OCI-LY7 (cell line): ENCODE results near the gene RRAD. TPM values are rescaled to one million over a fixed set of nuclear protein-coding genes. Genes with fewer than 3 reads are reported as not detected.

Experiments
- BruUV-seq: library from RNA; stranded (reverse); fragments of 400-500 nt; replicated peaks from 2 replicates; lab custom pipeline; 2021; lab: Mats Ljungman, UMichigan
- CTCF ChIA-PET: fragments of 300-600 bp; sonication (Branson Sonifier 250); formaldehyde crosslinking; loops from one replicate; lab custom pipeline; 2022; ENCODE audit warnings: antibody characterized with exemption; ENCODE audit not compliant: unreplicated experiment; lab: Charles Lee
- POLR2A ChIA-PET: fragments of 300-600 bp; sonication (Branson Sonifier 250); formaldehyde crosslinking; loops from one replicate; lab custom pipeline; 2022; ENCODE audit warnings: antibody characterized with exemption; lab: Charles Lee
- DNase-seq: peaks from one replicate; pipeline ENCODE4 v3.0.0-alpha.2; 2015; ENCODE audit warnings: low spot score
- H2AFZ ChIP-seq: fragments of 200-600 bp; sonication (generic), shearing (Covaris generic); 2 replicates; pipeline ENCODE4 v1.6.1; 2014; ENCODE audit warnings: mild to moderate bottlenecking, antibody characterized with exemption, low read length, moderate library complexity
- H3K27ac ChIP-seq: fragments of 200-600 bp; sonication (generic); 2 replicates; pipeline ENCODE4 v1.5.1; 2014; ENCODE audit warnings: mixed run types, low read depth, mild to moderate bottlenecking, moderate library complexity, low read length, inconsistent platforms; ENCODE audit not compliant: poor library complexity, severe bottlenecking
- H3K36me3 ChIP-seq: fragments of 200-600 bp; sonication (generic); 2 replicates; pipeline ENCODE4 v1.6.1; 2014; ENCODE audit warnings: mild to moderate bottlenecking, antibody characterized with exemption, low read length, moderate library complexity, mixed read lengths; ENCODE audit not compliant: insufficient read depth
- H3K4me1 ChIP-seq: fragments of 200-600 bp; sonication (generic); 2 replicates; pipeline ENCODE4 v1.5.1; 2014; ENCODE audit warnings: mild to moderate bottlenecking, low read length; ENCODE audit not compliant: insufficient read depth, poor library complexity, severe bottlenecking
- H3K4me2 ChIP-seq: fragments of 200-600 bp; sonication (generic); 2 replicates; pipeline ENCODE4 v1.6.1; 2014; ENCODE audit warnings: mild to moderate bottlenecking, low read length
- H3K4me3 ChIP-seq: fragments of 200-600 bp; sonication (generic); 2 replicates; pipeline ENCODE4 v1.5.1; 2014; ENCODE audit warnings: mild to moderate bottlenecking, low read depth, low read length; ENCODE audit not compliant: poor library complexity, severe bottlenecking
- H3K79me2 ChIP-seq: fragments of 200-600 bp; sonication (generic); 2 replicates; pipeline ENCODE4 v1.6.1; 2016; ENCODE audit warnings: low read depth, mild to moderate bottlenecking, low read length, moderate library complexity, mixed read lengths; ENCODE audit not compliant: insufficient read depth
- H3K9me2 ChIP-seq: fragments of 200-600 bp; sonication (generic); 2 replicates; pipeline ENCODE4 v1.6.1; 2016; ENCODE audit warnings: mild to moderate bottlenecking, low read length, mixed read lengths; ENCODE audit not compliant: insufficient read depth
- H3K9me3 ChIP-seq: fragments of 200-600 bp; sonication (generic); 2 replicates; pipeline ENCODE4 v1.6.1; 2014; ENCODE audit warnings: mild to moderate bottlenecking, mixed run types, low read length, mixed read lengths
- H4K20me1 ChIP-seq: fragments of 200-600 bp; sonication (generic); 2 replicates; pipeline ENCODE4 v1.6.1; 2014; ENCODE audit warnings: mild to moderate bottlenecking, antibody characterized with exemption, low read length, moderate library complexity, mixed read lengths; ENCODE audit not compliant: insufficient read depth
- EZH2phosphoT487 ChIP-seq: fragments of 200-600 bp; sonication (generic); IDR thresholded peaks from 2 replicates; pipeline ENCODE4 v1.6.1; 2018; ENCODE audit warnings: low read depth, borderline replicate concordance, mild to moderate bottlenecking, mixed run types, antibody characterized with exemption, low read length, moderate library complexity, mixed read lengths
- intact Hi-C: fragments of 100-400 bp; cut with micrococcal nuclease; formaldehyde crosslinking; loops from one replicate; pipeline ENCODE4 v1.10.0; 2022; ENCODE audit not compliant: unreplicated experiment
- total RNA-seq, 2 experiments: library from RNA; depleted of rRNA in 1 of 2; stranded (reverse); fragments of >200 nt in 1 of 2; shearing (Covaris generic) in 1 of 2; gene quantifications; 2 replicates each; pipeline ENCODE4 v1.2.3, GENCODE V29; 2014 to 2022
- TF ChIP-seq, protein P1 (sequence below): fragments of 200-600 bp; sonication (generic); conservative IDR thresholded peaks from 2 replicates; pipeline ENCODE4 v1.5.1; 2014; ENCODE audit warnings: mild to moderate bottlenecking, antibody characterized with exemption, low read length, moderate library complexity, mixed read lengths

The RRAD gene
- total RNA-seq, 2 experiments from 2014 or later = 0.09 TPM; not detected in 1

DNA sequence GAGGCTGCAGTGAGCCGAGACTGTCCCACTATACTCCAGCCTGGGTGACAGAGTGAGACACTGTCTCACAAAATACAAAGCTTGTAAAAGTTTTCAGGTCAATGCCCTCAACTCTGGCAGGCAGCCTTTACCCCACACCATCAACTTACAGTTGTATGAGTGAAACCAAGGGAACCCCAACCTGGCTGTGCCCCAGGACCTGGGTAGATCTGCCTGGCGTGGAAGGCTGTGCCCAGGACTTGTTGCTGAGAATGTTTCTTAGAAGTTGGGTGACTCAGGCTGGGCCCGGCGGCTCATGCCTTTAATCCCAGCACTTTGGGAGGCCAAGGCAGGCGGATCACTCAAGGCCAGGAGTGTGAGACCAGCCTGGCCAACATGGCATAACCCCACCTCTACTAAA lies 43.5 kb upstream of the RRAD start:
- no TSS peak for BruUV-seq
- H3K4me2 ChIP-seq = no peak overlapping the region
- no peaks in the 10 kb centered on the region for H4K20me1 ChIP-seq
- no peak overlapping the region for H3K4me3 ChIP-seq
- no peak overlapping the region for H2AFZ ChIP-seq
- POLR2A ChIA-PET = no interaction called here
- no peak overlapping the region for H3K27ac ChIP-seq
- H3K9me2 ChIP-seq = no peaks in the 10 kb centered on the region
- H3K9me3 ChIP-seq = no peaks in the 10 kb centered on the region
- TF ChIP-seq, protein P1, sequence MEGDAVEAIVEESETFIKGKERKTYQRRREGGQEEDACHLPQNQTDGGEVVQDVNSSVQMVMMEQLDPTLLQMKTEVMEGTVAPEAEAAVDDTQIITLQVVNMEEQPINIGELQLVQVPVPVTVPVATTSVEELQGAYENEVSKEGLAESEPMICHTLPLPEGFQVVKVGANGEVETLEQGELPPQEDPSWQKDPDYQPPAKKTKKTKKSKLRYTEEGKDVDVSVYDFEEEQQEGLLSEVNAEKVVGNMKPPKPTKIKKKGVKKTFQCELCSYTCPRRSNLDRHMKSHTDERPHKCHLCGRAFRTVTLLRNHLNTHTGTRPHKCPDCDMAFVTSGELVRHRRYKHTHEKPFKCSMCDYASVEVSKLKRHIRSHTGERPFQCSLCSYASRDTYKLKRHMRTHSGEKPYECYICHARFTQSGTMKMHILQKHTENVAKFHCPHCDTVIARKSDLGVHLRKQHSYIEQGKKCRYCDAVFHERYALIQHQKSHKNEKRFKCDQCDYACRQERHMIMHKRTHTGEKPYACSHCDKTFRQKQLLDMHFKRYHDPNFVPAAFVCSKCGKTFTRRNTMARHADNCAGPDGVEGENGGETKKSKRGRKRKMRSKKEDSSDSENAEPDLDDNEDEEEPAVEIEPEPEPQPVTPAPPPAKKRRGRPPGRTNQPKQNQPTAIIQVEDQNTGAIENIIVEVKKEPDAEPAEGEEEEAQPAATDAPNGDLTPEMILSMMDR = no peak
- TF ChIP-seq EZH2phosphoT487 = no peak
- DNase-seq = no peak
- no peaks in the 10 kb centered on the region for H3K79me2 ChIP-seq
- intact Hi-C loops = no loop called here
- H3K36me3 ChIP-seq = no peaks in the 10 kb centered on the region
- no peaks in the 10 kb centered on the region for H3K4me1 ChIP-seq
- CTCF ChIA-PET = no interaction called here

DNA sequence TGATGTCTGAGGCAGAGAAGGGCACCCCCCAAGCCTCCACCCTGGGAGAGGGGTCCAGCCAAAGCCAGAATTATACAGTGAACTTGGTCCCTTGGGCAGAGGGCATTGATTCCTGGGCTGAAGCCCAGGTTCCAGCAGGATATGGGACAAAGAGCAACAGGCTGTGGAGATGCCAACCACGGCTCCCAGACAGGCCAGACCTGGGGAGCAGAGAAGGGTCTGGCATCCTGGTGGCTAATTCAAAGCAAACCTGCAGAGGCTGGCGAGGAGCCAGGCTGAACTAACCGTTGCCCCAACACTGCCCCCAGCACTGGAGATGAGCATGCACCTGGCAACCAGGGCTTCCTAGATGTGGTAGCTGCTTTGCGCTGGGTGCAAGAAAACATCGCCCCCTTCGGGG lies 38.7 kb upstream of the RRAD start:
- Histone ChIP-seq H3K4me3 (no peak overlapping the region), H3K36me3 (no peaks in the 10 kb centered on the region), H2AFZ (no peak overlapping the region), H3K79me2 (no peaks in the 10 kb centered on the region), H4K20me1 (no peaks in the 10 kb centered on the region), H3K9me3 (no peaks in the 10 kb centered on the region), H3K27ac (no peak overlapping the region), H3K9me2 (no peaks in the 10 kb centered on the region), H3K4me1 (peaks cover 4% of the 10 kb centered on the region), H3K4me2 (no peak overlapping the region)
- intact Hi-C loops = no loop called here
- BruUV-seq = no TSS peak
- no peak for DNase-seq
- TF ChIP-seq EZH2phosphoT487 = no peak
- TF ChIP-seq, protein P1 = no peak
- ChIA-PET CTCF (no interaction called here), POLR2A (no interaction called here)

DNA sequence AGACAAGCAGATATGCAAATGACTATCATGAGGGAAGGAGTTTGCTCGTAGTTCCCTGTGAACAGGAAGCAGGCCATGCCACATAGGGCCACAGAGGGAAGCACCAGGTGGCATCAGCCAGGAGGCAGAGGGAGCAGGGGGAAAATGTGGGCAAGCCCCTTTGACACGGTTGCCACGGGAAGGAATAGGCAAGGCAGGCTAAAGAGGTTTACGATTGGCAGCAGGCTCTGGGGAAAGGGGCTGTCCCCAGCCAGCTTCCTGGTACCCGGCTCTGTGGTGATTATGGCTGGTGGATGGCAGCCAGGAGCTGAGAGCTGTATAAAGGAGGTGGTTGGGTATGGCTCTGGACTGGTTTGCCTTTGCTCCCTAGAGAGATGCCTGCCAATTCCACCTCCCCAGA lies 36.6 kb upstream of the RRAD start:
- Histone ChIP-seq H3K4me2 (peak overlapping the region; percentile 12; the same call in 1 of the 2 replicates), H3K9me2 (no peaks in the 10 kb centered on the region), H3K9me3 (no peaks in the 10 kb centered on the region), H3K36me3 (no peaks in the 10 kb centered on the region), H2AFZ (peak overlapping the region; percentile 40; the same call in 1 of the 2 replicates), H3K79me2 (no peaks in the 10 kb centered on the region), H4K20me1 (no peaks in the 10 kb centered on the region), H3K27ac (no peak overlapping the region), H3K4me3 (no peak overlapping the region), H3K4me1 (peaks cover 4% of the 10 kb centered on the region)
- no peak for TF ChIP-seq EZH2phosphoT487
- TF ChIP-seq, protein P1 = no peak
- POLR2A ChIA-PET = interaction anchor here (0.6 kb wide), 1 partner anchor 46 kb away, joined by 3 read pairs; no protein-coding TSS in a partner anchor
- no TSS peak for BruUV-seq
- no peak for DNase-seq
- intact Hi-C loops = no loop called here
- CTCF ChIA-PET = interaction anchor here (0.6 kb wide), 1 partner anchor 56 kb away, joined by 3 read pairs; no protein-coding TSS in a partner anchor
